ENCODE measurements around the gene TTC33. TPM values are rescaled to one million over a fixed set of nuclear protein-coding genes. Genes with fewer than 3 reads are reported as not detected.

TTC33 gene
- total RNA-seq, 4 donors from 2014 or later, result 5.0 to 12.6 (median 7.0) TPM

- intact Hi-C loops (cut with DNase I), result no loop called here
- peaks cover 0 to 19% (median 0%) of the 10 kb centered on the region in 4 donors for H3K27me3 ChIP-seq
- 49 to 61% methylated on average over 14 to 15 of the region's 16 CpGs for WGBS, 2 donors
- H3K4me3 ChIP-seq, result peak overlapping the region; percentile 57 to 88 (median 79)
- TF ChIP-seq CTCF (IDR thresholded peaks at IDR 0.05), result no peak
- TF ChIP-seq POLR2A (IDR thresholded peaks at IDR 0.05), result peak in 1 of 4 donors; percentile 9
- H3K4me1 ChIP-seq, result peaks cover 7 to 86% (median 25%) of the 10 kb centered on the region in 3 donors
- no peak for DNase-seq
- no peaks in the 10 kb centered on the region for H3K9me3 ChIP-seq
- no peaks in the 10 kb centered on the region for H3K36me3 ChIP-seq
- peak overlapping the region; percentile 92 to 99 (median 96) for H3K27ac ChIP-seq
Measured at GRCh38 chr5:40682154-40683017, 73.4 kb downstream of the TTC33 start.

- DNase-seq, result peak; percentile 17
- intact Hi-C loops (cut with DNase I), result no loop called here
Measured at GRCh38 chr5:40681363-40682153, 74.2 kb downstream of the TTC33 start.

GRCh38 chr5:40680741-40681362 lies 74.9 kb downstream of the TTC33 start:
- WGBS, 2 donors, result 2 to 5% methylated on average over 14 to 24 of the region's 37 CpGs
- DNase-seq, result peak; percentile 27
- H3K27me3 ChIP-seq, result peaks cover 0 to 19% (median 0%) of the 10 kb centered on the region in 4 donors
- TF ChIP-seq POLR2A (IDR thresholded peaks at IDR 0.05) (peak in 1 of 4 donors; percentile 20), CTCF (IDR thresholded peaks at IDR 0.05) (peak in 4 of 6 experiments; percentile 15 to 27 (median 22))
- H3K4me3 ChIP-seq, result peak overlapping the region; percentile 57 to 88 (median 79)
- no peaks in the 10 kb centered on the region for H3K36me3 ChIP-seq
- intact Hi-C loops (cut with DNase I), result no loop called here
- peak overlapping the region; percentile 92 to 99 (median 96) for H3K27ac ChIP-seq
- peaks cover 14 to 86% (median 36%) of the 10 kb centered on the region in 3 donors for H3K4me1 ChIP-seq
- H3K9me3 ChIP-seq, result no peaks in the 10 kb centered on the region

More at GRCh38 chr5:40681363-40682153, 74.2 kb downstream of the TTC33 start:
- WGBS, 2 donors, result 2 to 10% methylated on average over 38 to 42 of the region's 67 CpGs
- peaks cover 14 to 86% (median 34%) of the 10 kb centered on the region in 3 donors for H3K4me1 ChIP-seq
- peak overlapping the region; percentile 92 to 99 (median 96) for H3K27ac ChIP-seq
- H3K27me3 ChIP-seq, result peaks cover 0 to 19% (median 0%) of the 10 kb centered on the region in 4 donors
- no peaks in the 10 kb centered on the region for H3K9me3 ChIP-seq
- H3K4me3 ChIP-seq, result peak overlapping the region; percentile 57 to 88 (median 79)
- TF ChIP-seq CTCF (IDR thresholded peaks at IDR 0.05) (no peak), POLR2A (IDR thresholded peaks at IDR 0.05) (no peak)
- H3K36me3 ChIP-seq, result no peaks in the 10 kb centered on the region

- intact Hi-C loops (cut with DNase I), result no loop called here
- H3K27ac ChIP-seq, result peak within 1 kb of the TSS; percentile 92 to 99 (median 96)
- no peaks in the 10 kb centered on the region for H3K36me3 ChIP-seq
- peak within 1 kb of the TSS; percentile 57 to 88 (median 79) for H3K4me3 ChIP-seq
- 1% methylated on average over 23 to 33 of the region's 44 CpGs for WGBS, 2 donors
- H3K4me1 ChIP-seq, result peaks cover 14 to 90% (median 36%) of the 10 kb centered on the region in 3 donors
- no peak for DNase-seq
- peaks cover 0 to 19% (median 0%) of the 10 kb centered on the region in 4 donors for H3K27me3 ChIP-seq
- peak in 1 of 6 experiments; percentile 23 for TF ChIP-seq CTCF (IDR thresholded peaks at IDR 0.05)
- TF ChIP-seq POLR2A (IDR thresholded peaks at IDR 0.05), result peak in 3 of 4 donors; percentile 95 to 100 (median 97)
- no peaks in the 10 kb centered on the region for H3K9me3 ChIP-seq
Measured at GRCh38 chr5:40679913-40680681, 75.7 kb downstream of the TTC33 start, which contains the start of gene PTGER4. PTGER4 (plus strand) TSS chr5:40679915; CDS start chr5:40680994, 1,079 bp downstream.
